ENCODE data around the gene SPEF2.

The SPEF2 gene

DNA sequence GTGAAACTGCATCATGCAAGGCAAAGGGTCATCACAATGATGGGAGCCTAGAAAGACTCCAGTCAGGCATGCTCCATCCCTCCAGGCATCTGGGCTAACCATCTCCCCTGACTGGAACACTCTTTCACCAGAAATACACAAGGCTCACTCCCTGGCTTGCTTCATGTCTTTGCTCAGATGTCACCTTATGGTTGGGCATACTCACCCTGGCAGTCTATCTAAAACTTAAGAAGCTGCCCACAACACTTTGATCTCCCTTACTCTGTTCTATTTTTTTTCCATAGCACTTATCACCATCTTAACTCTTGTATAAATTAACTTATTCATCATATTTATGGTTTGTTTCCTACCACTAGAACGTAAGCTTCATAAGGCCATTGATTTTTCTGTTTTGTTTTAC, 90.0 kb downstream of the SPEF2 start:
- no peak for DNase-seq (ENCODE audit: low spot score)

DNA sequence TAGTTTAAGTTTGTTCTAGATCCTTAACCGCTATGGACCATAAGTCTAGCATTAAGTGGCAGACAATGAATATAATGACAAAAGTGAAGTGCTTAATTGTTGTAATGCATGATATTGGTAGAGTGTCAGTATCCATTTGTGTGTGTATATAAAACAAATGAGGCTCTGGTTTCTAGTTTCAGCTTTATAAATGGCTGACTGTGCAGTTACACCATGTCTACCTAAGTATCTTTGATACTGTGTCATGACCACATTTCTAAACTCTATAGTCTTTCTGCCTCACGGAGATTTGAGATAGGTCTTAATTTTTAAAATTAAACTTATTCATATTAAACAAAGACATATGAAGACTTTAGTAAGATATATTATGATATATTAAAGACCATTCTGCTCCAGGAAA, 92.0 kb downstream of the SPEF2 start:
- DNase-seq (ENCODE audit: low spot score) = no peak

DNA sequence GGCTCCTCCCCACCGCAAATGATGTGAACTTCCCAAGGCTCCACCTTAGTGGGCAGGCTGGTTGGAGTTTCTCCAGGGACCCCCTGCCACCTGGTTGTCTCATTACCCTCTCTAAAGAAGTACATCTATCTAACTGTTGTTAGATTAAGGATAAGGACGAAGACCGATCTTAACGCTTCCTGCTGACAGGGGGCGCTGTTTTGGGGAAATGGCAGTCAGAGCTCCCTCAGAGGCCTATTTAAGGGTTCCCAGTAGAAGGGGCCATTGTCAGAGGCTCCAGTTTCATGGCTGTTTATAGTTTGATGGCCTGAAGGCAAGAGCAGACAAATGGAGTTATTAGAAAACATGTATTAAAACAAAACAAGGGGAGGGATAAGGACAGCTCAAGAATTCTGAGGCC, 100.1 kb downstream of the SPEF2 start:
- no peak for DNase-seq (ENCODE audit: low spot score)

DNA sequence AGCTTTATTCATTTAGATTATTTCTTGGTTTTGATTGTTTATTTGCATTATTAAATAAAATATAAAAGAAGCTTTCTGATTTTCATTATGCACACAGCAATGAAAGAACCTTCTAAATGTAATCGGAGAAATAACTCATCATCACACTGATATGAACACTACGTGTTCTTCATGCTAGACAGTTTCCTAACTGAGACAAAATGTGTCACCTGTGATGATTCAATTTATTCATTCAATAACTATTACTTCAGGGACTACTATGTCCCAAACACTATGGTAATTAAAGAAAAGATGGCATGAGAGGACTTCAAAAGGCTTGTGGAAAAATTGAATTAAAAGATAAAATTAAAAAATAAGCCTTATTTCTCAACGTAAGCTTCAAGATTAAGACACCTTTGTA, 118.1 kb downstream of the SPEF2 start:
- no peak for DNase-seq (ENCODE audit: low spot score)

DNA sequence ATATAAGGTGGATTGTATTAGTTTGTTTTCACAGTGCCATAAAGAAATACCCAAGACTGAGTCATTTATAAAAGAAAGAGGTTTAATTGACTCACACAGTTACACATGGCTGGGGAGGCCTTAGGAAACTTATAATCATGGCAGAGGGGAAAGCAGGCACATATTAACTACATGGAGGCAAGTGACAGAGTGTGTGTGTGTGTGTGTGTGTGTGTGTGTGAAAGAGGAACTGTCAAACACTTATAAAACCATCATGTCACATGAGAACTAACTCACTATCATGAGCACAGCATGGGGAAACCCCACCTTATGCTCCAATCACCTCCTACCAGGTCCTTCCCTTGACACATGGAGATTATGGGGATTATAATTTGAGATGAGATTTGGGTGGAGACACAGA, 118.6 kb downstream of the SPEF2 start:
- no peak for DNase-seq (ENCODE audit: low spot score)

DNA sequence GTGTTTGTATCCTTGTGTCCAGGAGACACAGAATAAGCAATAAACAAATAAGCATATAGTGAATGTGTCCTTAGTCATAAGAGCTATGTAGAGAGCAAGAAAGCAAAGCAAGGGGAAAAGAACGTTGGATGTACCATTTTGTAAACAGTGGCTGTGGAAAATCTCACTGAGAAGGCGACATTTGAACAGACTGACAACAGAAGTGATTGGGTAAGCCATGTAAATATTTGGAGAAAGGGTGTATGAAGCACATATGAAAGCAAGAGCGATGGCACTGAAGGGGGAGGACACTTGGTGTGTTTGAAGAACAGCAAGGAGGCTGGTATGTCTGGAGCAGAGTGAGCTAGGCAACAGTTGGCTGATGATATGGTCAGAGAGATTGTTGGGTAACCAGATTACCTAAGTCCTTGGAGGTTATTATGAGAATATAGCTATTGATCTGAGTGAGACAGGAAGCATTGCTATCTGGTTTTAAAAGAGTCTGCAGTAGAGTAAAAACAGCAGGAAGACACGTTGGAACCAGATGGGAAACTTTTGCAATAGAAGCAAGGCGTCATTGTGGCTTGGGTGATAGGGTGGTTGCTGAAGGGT, 123.6 kb downstream of the SPEF2 start:
- DNase-seq (ENCODE audit: low spot score) = no peak

DNA sequence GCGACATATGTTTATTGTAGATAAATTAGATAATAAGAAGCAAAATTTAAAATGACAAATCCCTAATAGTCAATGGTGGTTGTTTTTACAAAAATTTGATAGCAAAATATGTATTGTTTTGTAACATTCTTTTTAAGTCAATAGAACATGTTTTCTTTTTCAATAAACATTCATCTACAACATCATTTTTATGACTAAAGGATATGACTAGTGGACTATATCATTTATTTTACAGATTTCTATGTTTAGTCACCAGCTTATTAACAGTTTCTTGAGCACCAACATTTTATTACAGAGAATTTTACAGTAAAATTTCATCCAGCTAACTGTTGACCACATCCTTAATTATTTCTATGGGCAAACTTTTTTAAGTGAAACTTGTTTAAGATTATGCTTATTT, 124.3 kb downstream of the SPEF2 start:
- DNase-seq (ENCODE audit: low spot score) = no peak

DNA sequence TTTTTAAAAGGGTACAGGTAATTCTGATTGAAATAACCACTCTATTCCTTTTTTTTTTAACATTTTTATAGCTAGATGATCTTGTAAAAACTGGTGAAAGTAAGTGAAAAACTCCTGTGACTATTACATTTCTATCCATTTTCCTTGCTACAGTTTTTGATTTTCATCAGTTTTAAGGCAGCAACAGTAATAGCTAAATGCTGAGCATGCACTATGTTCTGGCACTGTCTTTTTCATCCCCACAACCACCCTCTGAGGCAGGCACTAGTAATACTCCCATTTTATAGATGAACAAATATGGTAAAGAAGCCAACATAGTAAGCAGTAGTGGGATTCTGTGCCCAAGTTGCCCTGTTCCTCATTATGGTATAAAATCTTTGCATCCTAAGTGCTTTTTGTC, 126.0 kb downstream of the SPEF2 start:
- DNase-seq (ENCODE audit: low spot score) = no peak

DNA sequence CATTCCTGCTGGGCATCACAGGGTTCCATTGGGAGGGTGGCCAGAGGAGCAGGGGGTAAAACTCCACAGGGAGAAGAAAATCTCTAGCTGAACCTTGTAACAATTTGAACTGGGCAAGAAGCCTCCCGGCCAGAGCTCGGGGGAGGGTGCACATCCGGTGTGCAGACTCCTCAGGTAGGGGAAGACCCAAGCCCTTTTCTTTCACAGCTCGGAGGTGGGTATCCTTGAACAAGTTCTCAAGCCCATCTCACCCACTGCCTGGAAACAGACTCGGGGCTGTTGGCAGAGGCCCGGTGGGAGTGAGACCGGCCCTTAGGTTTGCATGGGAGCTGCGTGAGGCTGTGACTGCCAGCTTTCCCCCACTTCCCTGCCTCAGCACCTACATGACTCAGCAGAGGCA, 127.5 kb downstream of the SPEF2 start:
- DNase-seq (ENCODE audit: low spot score) = no peak

DNA sequence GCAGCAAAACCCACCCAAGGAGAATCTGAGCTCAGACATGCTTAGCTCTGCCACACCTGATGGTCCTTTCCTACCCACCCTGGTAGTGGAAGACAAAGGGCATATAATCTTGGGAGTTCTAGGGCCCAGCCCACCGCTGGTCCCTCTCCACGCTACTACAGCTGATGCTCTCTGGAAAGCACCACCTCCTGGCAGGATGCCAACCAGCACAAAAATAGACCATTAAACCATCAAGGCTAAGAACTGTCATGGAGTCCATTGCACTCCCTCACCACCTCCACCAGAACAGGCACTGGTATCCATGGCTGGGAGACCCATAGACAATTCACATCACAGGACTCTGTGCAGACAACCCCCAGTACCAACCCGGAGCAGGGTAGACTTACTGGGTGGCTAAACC, 128.0 kb downstream of the SPEF2 start:
- DNase-seq (ENCODE audit: low spot score) = no peak

DNA sequence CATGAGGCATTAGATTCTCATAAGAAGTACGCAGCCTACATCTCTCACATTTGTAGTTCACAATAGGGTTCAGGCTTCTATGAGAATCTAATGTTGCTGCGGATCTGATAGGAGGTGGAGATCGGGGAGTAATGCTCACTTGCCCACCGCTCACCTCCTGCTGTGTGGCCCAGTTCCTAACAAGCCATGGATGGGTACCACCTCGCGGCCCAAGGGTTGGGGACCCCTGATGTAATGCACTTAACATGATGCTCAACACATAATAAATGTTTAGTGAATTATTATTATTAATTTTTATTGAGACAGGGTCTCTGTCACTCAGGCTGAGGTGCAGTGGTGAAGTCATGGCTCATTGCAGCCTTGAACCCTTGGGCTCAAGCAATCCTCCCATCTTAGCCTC, 134.3 kb downstream of the SPEF2 start:
- no peak for DNase-seq (ENCODE audit: low spot score)

DNA sequence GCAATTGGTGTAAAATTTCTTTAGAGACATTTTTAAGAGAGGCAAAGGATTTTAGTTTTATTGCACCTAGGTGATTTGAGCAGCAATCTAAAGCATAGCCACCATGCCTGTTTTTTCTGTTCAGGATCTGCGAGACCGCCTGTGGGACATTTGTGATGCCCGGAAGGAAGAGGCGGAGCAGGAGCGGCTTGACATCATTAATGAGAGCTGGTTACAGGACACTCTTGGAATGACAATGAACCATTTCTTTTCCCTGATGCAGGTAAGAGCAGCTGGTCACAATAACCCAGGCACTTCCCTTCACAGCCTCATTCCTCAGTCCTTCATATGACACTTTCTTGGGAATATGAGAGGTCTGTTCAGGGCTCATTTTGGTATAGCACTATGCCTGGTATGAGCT, 135.8 kb downstream of the SPEF2 start:
- DNase-seq (ENCODE audit: low spot score) = no peak

DNA sequence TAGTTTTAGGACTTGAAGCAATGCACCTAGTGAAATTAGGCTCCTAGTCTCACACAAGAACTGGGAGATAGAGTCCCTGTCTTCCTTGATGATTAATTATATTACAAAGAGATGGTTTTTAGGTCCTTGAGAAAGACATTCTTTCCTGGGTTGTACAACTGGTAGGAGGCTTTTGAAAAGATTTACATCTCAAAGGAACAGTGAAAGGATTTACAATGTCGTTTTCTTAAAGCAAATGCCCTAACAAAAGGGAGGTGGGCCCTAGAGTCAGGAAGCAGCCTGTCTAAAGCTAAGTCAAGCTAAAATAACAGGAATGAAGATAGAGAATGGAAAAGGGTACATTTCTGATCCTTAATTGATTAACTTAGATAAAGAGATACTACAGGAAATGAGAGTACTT, 136.8 kb downstream of the SPEF2 start:
- no peak for DNase-seq (ENCODE audit: low spot score)

DNA sequence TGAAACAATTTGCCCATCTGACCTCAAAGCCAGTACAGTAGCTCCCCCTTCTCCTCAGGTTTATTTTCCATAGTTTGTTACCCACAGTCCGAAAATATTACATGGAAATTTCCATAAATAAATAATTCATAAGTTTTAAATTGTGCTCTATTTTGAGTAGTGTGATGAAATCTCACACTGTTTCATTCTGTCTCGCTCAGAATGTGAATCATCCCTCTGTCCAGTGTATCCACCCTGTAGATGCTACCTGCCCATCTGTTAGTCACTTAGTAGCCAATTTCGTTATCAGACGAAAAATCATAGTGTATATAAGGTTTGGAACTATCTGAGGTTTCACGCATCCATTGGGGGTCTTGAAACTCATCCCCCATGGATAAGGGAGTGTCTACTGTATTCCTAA, 138.3 kb downstream of the SPEF2 start:
- DNase-seq (ENCODE audit: low spot score) = no peak

DNA sequence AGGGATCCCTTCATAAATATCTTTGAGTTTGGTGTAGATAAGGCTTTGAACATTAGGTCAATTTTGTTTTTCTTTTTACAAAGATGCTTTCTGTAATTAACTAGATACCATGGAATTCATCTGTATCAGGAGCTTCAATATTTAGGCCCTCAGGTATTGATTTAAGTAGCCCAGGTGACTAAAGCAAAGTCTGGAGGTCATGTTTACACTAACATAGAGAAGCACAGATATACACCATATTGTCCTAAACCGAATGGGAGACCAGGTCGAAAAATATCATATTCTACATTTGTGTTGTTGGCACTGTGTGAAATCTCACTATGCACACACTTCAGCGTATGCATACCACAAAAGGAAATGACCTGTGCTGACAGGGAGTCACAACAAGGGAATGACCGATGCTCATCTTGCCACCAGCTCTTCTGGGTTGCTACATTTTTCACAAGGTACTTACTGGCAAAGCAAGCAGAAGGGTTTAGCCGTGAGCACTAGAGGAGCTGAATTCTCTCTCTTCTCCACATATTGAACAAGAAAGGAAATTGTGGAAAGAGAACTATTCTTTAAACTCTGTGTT, 140.6 kb downstream of the SPEF2 start:
- no peak for DNase-seq (ENCODE audit: low spot score)

DNA sequence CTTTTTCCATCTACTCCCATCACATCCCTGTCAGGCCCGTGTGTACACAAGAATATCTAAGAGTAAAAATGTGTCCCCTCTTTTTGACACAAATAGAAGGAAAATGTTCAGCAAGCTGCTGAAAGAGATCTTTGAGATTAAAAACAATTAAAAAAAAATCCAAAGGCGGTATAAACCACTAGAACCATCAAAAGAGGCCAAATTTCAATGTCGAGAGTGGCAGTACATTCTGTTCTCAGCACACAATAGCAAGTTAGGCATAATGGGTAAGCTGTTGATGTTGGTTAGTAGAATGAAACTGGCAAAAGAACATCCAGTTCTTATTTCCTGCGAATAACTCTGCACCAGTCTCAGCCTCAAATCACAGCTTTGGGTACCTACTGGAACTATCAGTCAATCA, 143.9 kb downstream of the SPEF2 start:
- no peak for DNase-seq (ENCODE audit: low spot score)

DNA sequence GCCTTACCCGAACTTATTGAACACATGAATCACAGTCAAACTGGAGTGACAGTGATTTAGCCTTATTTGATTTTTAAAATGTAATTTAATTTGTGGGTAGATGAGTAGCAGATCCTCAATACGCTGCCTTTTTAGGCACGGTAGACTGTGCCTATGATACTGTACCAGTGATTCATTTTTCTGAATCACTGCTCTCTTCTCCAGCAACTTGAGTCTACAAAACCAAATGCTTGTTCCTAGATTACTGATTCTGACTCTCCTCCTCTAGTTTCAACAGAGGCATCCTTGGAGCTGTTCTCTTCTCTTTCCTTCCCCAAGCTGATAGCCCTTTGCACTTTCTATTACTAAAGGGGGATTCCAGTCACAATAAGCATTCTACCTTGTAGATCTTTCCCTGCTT, 144.7 kb downstream of the SPEF2 start:
- DNase-seq (ENCODE audit: low spot score) = no peak

DNA sequence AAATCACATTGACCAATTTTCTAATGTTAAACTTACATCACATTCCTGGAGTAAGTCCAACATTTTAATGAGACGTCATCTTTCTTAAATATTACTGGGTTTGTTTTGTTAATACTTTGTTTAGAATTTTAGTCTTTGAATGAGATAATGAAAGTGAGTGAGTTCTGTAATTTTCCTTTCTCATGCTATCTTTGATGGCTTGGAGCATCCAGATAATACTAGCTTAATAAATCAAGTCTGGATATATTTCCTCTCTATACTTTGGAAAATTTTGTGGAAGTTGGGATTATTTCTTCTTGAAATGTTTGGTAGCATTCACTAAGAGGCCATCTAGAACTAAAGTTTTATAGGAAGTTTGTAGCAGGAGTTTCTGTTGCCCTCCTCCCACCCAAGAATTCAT, 148.3 kb downstream of the SPEF2 start:
- no peak for DNase-seq (ENCODE audit: low spot score)

DNA sequence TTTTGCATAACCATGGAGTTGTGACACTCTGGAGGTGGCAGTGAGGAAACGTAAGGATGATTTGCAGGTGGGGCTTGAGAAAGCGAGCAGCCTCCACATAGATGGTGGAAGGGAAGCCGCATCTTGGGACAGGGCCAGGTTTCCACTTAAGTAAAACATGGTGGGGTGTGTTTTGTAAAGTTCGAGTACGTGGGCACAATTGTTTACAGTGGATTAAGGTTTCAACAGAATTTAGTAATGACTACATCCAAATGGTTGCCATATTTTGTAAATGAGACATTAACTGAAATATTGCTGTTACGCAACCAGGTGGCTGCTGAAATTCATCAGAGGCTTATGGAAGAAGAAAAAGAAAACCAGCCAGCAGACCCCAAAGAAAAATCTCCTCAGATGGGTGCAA, 153.6 kb downstream of the SPEF2 start:
- DNase-seq (ENCODE audit: low spot score) = no peak

DNA sequence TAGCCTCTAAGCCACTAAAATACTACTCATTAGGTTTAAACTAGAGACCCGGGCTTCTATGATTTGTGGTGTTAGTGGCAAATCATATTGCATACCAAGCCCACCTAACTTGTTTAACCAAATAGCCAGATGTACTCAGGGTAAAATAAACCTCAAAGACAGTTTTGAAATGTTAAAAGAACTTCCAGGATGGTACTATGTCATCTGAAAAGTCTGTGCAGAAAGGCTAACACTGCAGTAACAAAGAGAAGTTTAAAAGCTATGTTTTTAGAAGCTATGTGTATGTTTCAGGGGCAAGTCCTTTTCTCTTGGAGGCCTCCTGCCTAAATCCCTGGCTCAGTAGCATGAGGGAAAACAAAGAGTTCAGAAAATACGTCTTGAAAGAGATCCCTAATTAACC, 154.2 kb downstream of the SPEF2 start:
- no peak for DNase-seq (ENCODE audit: low spot score)

DNA sequence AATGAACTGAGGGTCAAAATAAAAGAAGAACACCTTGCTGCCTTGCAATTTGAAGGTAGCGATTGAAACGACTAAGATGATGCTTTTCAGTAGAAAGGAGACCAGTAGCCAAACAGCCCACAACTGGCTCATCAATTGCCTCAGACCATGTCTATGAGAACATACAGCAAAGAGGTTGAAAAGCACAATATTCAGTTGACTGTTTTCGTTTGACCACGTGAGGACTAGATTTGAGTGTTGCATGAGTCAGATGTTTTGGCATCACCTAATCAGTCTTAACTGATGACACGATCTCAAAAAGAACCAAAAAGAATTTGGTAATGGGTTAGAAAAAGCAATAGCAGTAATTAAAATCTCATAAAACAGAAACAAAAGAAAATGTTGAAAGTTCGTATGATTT, 156.3 kb downstream of the SPEF2 start:
- peak; percentile 67 for DNase-seq (ENCODE audit: low spot score)

DNA sequence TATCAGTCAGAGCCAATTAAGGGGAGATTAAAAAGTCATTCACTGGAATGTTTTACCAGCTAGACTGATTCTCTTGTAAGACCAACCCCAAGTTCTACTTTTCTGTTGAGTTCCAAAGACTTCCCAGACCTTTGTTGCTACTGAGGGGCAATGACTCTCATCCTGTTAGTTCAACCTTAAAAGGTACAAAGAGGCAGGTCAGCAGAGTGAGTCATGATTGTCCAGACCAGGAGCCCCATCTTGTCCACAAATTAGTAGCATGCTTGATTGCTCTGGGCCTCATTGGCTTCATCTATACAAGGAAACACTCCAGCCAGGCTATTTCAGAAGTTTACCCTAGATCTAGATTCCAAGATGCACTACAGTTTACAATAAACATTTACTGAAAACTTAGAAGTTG, 159.1 kb downstream of the SPEF2 start:
- no peak for DNase-seq (ENCODE audit: low spot score)

DNA sequence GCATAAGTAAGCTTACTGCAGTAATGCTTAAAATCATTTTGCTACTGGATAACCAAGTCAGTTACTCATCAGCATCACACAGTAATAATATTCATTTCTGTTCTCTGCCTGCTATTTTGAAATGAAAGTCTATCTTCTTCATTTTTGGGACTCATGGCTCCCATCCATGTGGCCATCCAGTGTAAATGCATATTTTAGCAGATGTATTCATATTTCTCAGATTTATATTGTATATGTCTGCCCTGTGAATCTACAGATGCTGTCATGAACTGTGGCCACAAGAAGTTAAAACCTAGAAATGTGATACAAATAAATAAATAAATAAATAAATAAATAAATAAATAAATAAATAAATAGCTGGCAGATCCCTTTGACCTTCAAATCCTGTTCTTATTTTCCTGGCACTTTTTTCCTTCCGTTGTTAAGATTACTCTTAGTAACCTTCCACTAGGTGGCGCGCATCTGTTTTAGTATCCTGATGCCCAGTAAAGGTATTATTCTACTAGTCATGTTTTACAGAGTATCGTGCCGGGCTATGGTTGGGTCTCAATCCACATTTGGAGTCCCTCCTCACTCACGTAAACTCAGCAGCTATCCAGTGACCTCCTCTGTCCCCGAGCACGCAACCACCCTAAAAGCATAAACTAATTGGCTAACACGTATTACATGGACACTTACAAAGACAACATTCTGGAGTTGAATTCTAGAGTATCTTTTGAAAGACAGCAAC, 159.9 kb downstream of the SPEF2 start:
- peak; percentile 83 for DNase-seq (ENCODE audit: low spot score)

DNA sequence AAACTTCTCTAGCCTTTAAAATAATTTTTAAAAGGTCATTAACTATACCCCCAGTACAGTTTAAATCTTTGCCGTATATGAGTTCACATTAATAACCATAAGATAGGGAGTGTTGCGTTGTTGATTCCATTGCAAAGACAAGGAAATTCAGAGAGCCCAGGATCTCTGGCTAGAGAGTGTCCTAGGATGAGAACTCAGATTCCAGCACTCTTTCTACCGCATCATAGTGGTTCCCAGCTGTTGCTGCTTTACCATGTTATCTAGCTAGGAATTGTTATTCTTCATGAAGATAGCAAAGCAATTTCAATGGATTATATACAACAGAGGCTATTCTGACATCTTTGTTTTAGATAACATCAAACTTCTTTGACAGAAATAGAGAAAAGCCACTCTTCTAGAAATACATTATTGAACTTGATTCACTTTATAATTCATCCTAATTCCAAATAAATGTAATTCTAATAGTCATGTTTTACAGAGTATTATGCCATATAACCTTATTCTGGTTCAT, 160.7 kb downstream of the SPEF2 start:
- no peak for DNase-seq (ENCODE audit: low spot score)

All from CD4-positive, alpha-beta T cell treated with Interleukin-2 at 100 ng/mL for 4 hours (primary cell).